Vagina (tissue), 2 donors: ENCODE measurements around the gene TXNRD3. TPM values are rescaled to one million over a fixed set of nuclear protein-coding genes. Genes with fewer than 3 reads are reported as not detected.

Source experiments
- DNase-seq, 2 donors: peaks; one replicate each; pipeline ENCODE4 v3.0.0-alpha.2; 2017; ENCODE audit errors: extremely low spot score in 2 of 2
- H3K27ac ChIP-seq: fragments of 200-600 bp; sonication (generic); one replicate; pipeline ENCODE4 v1.5.1; 2019
- H3K27me3 ChIP-seq: fragments of 200-600 bp; sonication (generic); one replicate; pipeline ENCODE4 v1.5.1; 2019
- H3K36me3 ChIP-seq, 2 donors: fragments of 200-600 bp; sonication (generic); one replicate each; pipeline ENCODE4 v1.5.1; 2017 to 2019
- H3K4me1 ChIP-seq: fragments of 200-600 bp; sonication (generic); one replicate; pipeline ENCODE4 v1.5.1; 2019
- H3K4me3 ChIP-seq, 2 donors: fragments of 200-600 bp; sonication (generic); 1 replicate in 1 of 2; 2 replicates in 1 of 2; pipeline ENCODE4 v1.5.1; 2016 to 2019
- H3K9me3 ChIP-seq: fragments of 200-600 bp; sonication (generic); one replicate; pipeline ENCODE4 v1.5.1; 2019
- CTCF ChIP-seq, 3 experiments: fragments of 450-650 bp in 2 of 3; fragments of 200-600 bp in 1 of 3; sonication (generic) in 1 of 3; IDR thresholded peaks; one replicate each; pipeline ENCODE4 v1.5.1; 2017 to 2019; ENCODE audit warnings: antibody characterized with exemption in 3 of 3, mild to moderate bottlenecking in 2 of 3, moderate library complexity in 2 of 3
- POLR2A ChIP-seq, 2 donors: fragments of 450-650 bp; IDR thresholded peaks; one replicate each; pipeline ENCODE4 v1.6.1; 2017; ENCODE audit warnings: antibody characterized with exemption in 2 of 2, mild to moderate bottlenecking in 2 of 2, moderate library complexity in 2 of 2
- POLR2AphosphoS5 ChIP-seq, 2 donors: sonication (generic); formaldehyde crosslinking; IDR thresholded peaks; one replicate each; pipeline ENCODE4 v1.9.0; 2017; ENCODE audit warnings: antibody characterized with exemption in 2 of 2, mild to moderate bottlenecking in 2 of 2, low read depth in 1 of 2; ENCODE audit not compliant: insufficient read depth in 1 of 2
- intact Hi-C: fragments of 100-400 bp; cut with DNase I; formaldehyde crosslinking; loops from one replicate; pipeline ENCODE4 v1.15.1; 2023
- total RNA-seq: library from RNA; depleted of rRNA; stranded (reverse); fragments of >200 nt; gene quantifications from one replicate; pipeline ENCODE4 v1.2.3, GENCODE V29; 2016

TXNRD3 gene
- total RNA-seq, 1 donor from 2014 or later = 7.1 TPM

DNA sequence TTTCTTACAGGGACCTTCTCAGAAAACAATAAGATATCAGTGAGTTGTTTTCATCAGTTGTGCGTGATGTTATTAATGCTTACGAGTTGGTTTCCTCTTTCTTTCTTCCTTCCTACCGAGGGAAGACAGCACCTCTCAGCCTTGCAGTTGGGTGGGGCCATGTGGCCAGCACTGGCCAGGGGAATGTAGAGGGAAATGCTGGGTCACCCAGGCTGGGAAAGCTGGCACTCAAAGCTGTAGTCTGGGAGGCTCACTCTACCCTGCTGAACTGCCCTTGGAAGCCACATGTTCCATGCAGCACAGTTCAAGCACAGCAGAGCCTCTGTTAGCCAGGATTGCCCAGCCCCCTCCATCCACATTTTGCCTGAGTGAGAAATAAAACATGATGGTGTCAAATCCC is 39.0 kb upstream of the TXNRD3 start:
- no peaks in the 10 kb centered on the region for H3K4me1 ChIP-seq
- no peak for TF ChIP-seq POLR2A (IDR thresholded peaks at IDR 0.05)
- no peak for TF ChIP-seq CTCF (IDR thresholded peaks at IDR 0.05)
- no peak for TF ChIP-seq POLR2AphosphoS5 (IDR thresholded peaks at IDR 0.05; ENCODE audit: insufficient read depth in 1 of 2, low read depth in 1 of 2)
- H3K4me3 ChIP-seq = no peak overlapping the region
- H3K9me3 ChIP-seq = no peaks in the 10 kb centered on the region
- no peaks in the 10 kb centered on the region for H3K36me3 ChIP-seq
- H3K27ac ChIP-seq = no peak overlapping the region
- no peak for DNase-seq
- intact Hi-C loops = no loop called here
- H3K27me3 ChIP-seq = no peaks in the 10 kb centered on the region

- intact Hi-C loops = no loop called here
- H3K4me1 ChIP-seq = no peaks in the 10 kb centered on the region
- no peaks in the 10 kb centered on the region for H3K36me3 ChIP-seq
- H3K27me3 ChIP-seq = no peaks in the 10 kb centered on the region
- no peak overlapping the region for H3K4me3 ChIP-seq
- H3K9me3 ChIP-seq = no peaks in the 10 kb centered on the region
- no peak overlapping the region for H3K27ac ChIP-seq
- TF ChIP-seq POLR2AphosphoS5 (IDR thresholded peaks at IDR 0.05; ENCODE audit: insufficient read depth in 1 of 2, low read depth in 1 of 2) (no peak), POLR2A (IDR thresholded peaks at IDR 0.05) (no peak), CTCF (IDR thresholded peaks at IDR 0.05) (no peak)
- no peak for DNase-seq
Measured at GRCh38 chr3:126692858-126693257, 37.9 kb upstream of the TXNRD3 start.

GRCh38 chr3:126691765-126692164 is 36.8 kb upstream of the TXNRD3 start:
- H3K36me3 ChIP-seq = no peaks in the 10 kb centered on the region
- H3K9me3 ChIP-seq = no peaks in the 10 kb centered on the region
- H3K4me3 ChIP-seq = no peak overlapping the region
- TF ChIP-seq CTCF (IDR thresholded peaks at IDR 0.05) (no peak), POLR2A (IDR thresholded peaks at IDR 0.05) (no peak), POLR2AphosphoS5 (IDR thresholded peaks at IDR 0.05; ENCODE audit: insufficient read depth in 1 of 2, low read depth in 1 of 2) (no peak)
- peak in 1 of 2 donors; percentile 22 for DNase-seq
- H3K27me3 ChIP-seq = no peaks in the 10 kb centered on the region
- H3K4me1 ChIP-seq = no peaks in the 10 kb centered on the region
- no peak overlapping the region for H3K27ac ChIP-seq
- intact Hi-C loops = no loop called here

- intact Hi-C loops = no loop called here
- Histone ChIP-seq H3K27me3 (no peaks in the 10 kb centered on the region), H3K36me3 (no peaks in the 10 kb centered on the region), H3K27ac (no peak overlapping the region), H3K4me1 (peaks cover 11% of the 10 kb centered on the region), H3K4me3 (no peak overlapping the region), H3K9me3 (no peaks in the 10 kb centered on the region)
- peak in 1 of 2 donors; percentile 34 for DNase-seq
- TF ChIP-seq POLR2AphosphoS5 (IDR thresholded peaks at IDR 0.05; ENCODE audit: insufficient read depth in 1 of 2, low read depth in 1 of 2) (no peak), CTCF (IDR thresholded peaks at IDR 0.05) (no peak), POLR2A (IDR thresholded peaks at IDR 0.05) (no peak)
Measured at GRCh38 chr3:126685493-126685892, 30.6 kb upstream of the TXNRD3 start.

GRCh38 chr3:126685021-126685420 is 30.1 kb upstream of the TXNRD3 start:
- H3K4me1 ChIP-seq = peaks cover 11% of the 10 kb centered on the region
- intact Hi-C loops = no loop called here

More at GRCh38 chr3:126685021-126685420, 30.1 kb upstream of the TXNRD3 start:
- DNase-seq = peak in 1 of 2 donors; percentile 32
- H3K36me3 ChIP-seq = no peaks in the 10 kb centered on the region
- H3K4me3 ChIP-seq = no peak overlapping the region
- H3K9me3 ChIP-seq = no peaks in the 10 kb centered on the region
- H3K27ac ChIP-seq = no peak overlapping the region
- no peaks in the 10 kb centered on the region for H3K27me3 ChIP-seq
- no peak for TF ChIP-seq POLR2AphosphoS5 (IDR thresholded peaks at IDR 0.05; ENCODE audit: insufficient read depth in 1 of 2, low read depth in 1 of 2)
- TF ChIP-seq CTCF (IDR thresholded peaks at IDR 0.05) = no peak
- TF ChIP-seq POLR2A (IDR thresholded peaks at IDR 0.05) = no peak
